ENCODE results near the gene EEF1G.
"Not testable (repeated sequence)": the region's sequence is repeated elsewhere in the genome, so short reads cannot be mapped to it uniquely, and the experiment has no call there.

EEF1G gene

DNA sequence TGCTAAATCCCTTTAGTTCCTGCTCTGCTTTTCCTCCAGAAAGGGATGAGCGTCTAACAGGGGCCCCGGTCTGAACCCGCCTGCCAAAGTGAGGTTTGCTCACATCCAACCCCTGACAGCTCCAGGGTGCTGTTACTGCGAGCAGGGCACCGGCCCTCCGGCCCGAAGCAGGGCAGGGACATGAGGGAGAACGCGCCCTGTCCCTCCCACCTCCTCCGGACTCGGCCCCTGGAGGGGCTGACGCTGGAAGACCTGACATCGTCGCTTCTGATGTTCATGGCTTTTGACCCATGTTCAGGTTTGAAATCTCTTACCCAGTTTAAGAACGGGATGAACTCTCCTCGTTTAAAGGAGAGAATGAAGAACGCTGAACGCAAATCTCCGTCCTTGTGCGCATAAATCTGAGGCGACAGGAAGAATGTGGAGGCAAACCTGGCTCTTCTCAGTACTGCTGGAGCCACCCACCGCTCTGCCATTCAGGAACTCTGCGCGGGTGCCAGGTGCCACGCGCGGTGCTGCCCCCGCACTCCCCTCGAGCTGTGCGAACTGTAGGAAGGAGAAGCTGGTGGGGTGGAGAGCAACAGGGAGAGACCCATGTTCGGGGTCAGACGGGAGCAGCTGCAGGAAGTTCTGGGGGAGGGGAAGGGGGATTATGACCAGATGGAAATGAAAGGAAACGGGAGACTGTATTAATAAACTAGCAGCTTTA is 826 bp upstream of the EEF1G start:
- no peaks in the 10 kb centered on the region for H3K9me2 ChIP-seq (replicated peaks; ENCODE audit: control insufficient read depth, low read length)

DNA sequence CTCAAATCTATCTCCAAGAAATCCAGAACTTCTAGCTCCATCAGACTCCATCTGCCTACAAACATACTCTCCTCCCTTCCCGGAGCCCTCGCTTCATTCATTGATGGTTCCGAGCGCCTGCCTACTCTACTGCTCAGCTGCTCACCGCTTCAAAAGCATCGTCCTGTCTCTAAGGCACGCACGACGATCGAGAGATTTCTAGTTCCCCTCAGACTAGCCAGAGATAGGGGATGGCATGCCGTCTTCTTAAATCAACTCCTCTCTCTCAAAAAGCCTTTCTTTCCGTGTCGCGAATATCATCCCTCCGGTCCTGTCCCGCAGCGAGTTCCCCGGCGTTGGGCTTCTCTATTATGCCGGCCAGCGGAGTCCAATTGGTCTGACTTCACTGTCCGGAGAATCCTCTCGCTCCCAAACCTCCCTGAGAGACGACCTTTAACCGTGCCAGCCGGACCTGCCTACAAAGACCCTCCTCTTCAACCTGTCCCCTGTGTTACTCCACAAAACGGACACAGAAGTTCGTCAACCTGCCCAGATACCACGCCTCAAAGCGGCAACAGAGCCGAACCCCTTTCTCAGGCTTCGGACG is 592 bp downstream of the EEF1G start:
- Histone ChIP-seq H3K27ac (ENCODE audit: low read depth, low read length) (peak overlapping the region; percentile 68), H3K9me2 (replicated peaks; ENCODE audit: control insufficient read depth, low read length) (no peaks in the 10 kb centered on the region), H3K9me3 (ENCODE audit: control insufficient read depth, insufficient read depth, low read length) (no peaks in the 10 kb centered on the region), H3K27me3 (ENCODE audit: control insufficient read depth, low read length) (no peaks in the 10 kb centered on the region), H3K36me3 (ENCODE audit: control insufficient read depth, low read length) (peaks cover 89% of the 10 kb centered on the region), H3K79me2 (ENCODE audit: control insufficient read depth, low read length) (peaks cover 75% of the 10 kb centered on the region), H3K4me3 (ENCODE audit: low read length) (peak overlapping the region; percentile 93), H3K4me2 (ENCODE audit: low read length) (peak overlapping the region; percentile 74), H3F3A (ENCODE audit: control insufficient read depth, insufficient read depth) (peaks cover 8% of the 10 kb centered on the region), H3K4me1 (ENCODE audit: control insufficient read depth, low read length) (peaks cover 48% of the 10 kb centered on the region), H4K20me1 (ENCODE audit: control insufficient read depth, insufficient read depth, low read depth, low read length) (peaks cover 4% of the 10 kb centered on the region; the same call in 1 of the 2 replicates)
- TF ChIP-seq EZH2phosphoT487 (IDR thresholded peaks at IDR 0.05; ENCODE audit: borderline replicate concordance, low read length), result no peak
- TF ChIP-seq, protein P1, sequence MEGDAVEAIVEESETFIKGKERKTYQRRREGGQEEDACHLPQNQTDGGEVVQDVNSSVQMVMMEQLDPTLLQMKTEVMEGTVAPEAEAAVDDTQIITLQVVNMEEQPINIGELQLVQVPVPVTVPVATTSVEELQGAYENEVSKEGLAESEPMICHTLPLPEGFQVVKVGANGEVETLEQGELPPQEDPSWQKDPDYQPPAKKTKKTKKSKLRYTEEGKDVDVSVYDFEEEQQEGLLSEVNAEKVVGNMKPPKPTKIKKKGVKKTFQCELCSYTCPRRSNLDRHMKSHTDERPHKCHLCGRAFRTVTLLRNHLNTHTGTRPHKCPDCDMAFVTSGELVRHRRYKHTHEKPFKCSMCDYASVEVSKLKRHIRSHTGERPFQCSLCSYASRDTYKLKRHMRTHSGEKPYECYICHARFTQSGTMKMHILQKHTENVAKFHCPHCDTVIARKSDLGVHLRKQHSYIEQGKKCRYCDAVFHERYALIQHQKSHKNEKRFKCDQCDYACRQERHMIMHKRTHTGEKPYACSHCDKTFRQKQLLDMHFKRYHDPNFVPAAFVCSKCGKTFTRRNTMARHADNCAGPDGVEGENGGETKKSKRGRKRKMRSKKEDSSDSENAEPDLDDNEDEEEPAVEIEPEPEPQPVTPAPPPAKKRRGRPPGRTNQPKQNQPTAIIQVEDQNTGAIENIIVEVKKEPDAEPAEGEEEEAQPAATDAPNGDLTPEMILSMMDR (IDR thresholded peaks at IDR 0.05; ENCODE audit: low read depth, low read length, poor library complexity, severe bottlenecking), result no peak

More for the DNA sequence above, 826 bp upstream of the EEF1G start:
- peak overlapping the region; percentile 93 for H3K4me3 ChIP-seq (ENCODE audit: low read length)
- H3K36me3 ChIP-seq (ENCODE audit: control insufficient read depth, low read length), result peaks cover 90% of the 10 kb centered on the region
- peak overlapping the region; percentile 65 for H3K27ac ChIP-seq (ENCODE audit: low read depth, low read length)
- no peaks in the 10 kb centered on the region for H3K9me3 ChIP-seq (ENCODE audit: control insufficient read depth, insufficient read depth, low read length)
- peaks cover 4% of the 10 kb centered on the region; the same call in 1 of the 2 replicates for H4K20me1 ChIP-seq (ENCODE audit: control insufficient read depth, insufficient read depth, low read depth, low read length)
- H3K27me3 ChIP-seq (ENCODE audit: control insufficient read depth, low read length), result no peaks in the 10 kb centered on the region
- TF ChIP-seq, protein P1 (IDR thresholded peaks at IDR 0.05; ENCODE audit: low read depth, low read length, poor library complexity, severe bottlenecking), result no peak
- TF ChIP-seq EZH2phosphoT487 (IDR thresholded peaks at IDR 0.05; ENCODE audit: borderline replicate concordance, low read length), result no peak
- peaks cover 62% of the 10 kb centered on the region for H3K79me2 ChIP-seq (ENCODE audit: control insufficient read depth, low read length)
- H3K4me1 ChIP-seq (ENCODE audit: control insufficient read depth, low read length), result peaks cover 48% of the 10 kb centered on the region
- H3F3A ChIP-seq (ENCODE audit: control insufficient read depth, insufficient read depth), result peaks cover 10% of the 10 kb centered on the region
- peak overlapping the region; percentile 81 for H3K4me2 ChIP-seq (ENCODE audit: low read length)

DNA sequence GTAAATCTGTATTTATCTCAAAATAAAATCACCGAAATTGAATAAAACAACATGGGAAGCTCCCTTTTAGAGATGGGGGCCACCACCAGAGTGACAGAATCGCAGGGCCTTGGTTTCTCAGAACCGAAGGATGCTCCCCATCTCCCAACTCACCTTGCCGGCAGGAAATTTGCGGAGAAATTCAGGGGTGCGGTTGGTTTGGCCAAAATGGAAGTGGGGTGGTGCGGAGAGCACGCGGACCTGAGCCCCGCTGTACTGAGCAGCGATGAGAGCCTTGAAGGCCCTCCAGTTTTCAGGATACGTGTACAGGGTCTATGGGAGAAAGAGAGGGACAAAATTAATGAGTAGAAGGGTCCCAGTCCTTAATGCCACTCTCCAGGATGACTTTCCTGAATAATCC is 1.3 kb downstream of the EEF1G start:
- Histone ChIP-seq H3K27ac (ENCODE audit: low read depth, low read length) (peak overlapping the region; percentile 68), H3F3A (ENCODE audit: control insufficient read depth, insufficient read depth) (peaks cover 8% of the 10 kb centered on the region), H4K20me1 (ENCODE audit: control insufficient read depth, insufficient read depth, low read depth, low read length) (peaks cover 4% of the 10 kb centered on the region; the same call in 1 of the 2 replicates), H3K9me3 (ENCODE audit: control insufficient read depth, insufficient read depth, low read length) (no peaks in the 10 kb centered on the region), H3K36me3 (ENCODE audit: control insufficient read depth, low read length) (peaks cover 92% of the 10 kb centered on the region), H3K27me3 (ENCODE audit: control insufficient read depth, low read length) (no peaks in the 10 kb centered on the region), H3K79me2 (ENCODE audit: control insufficient read depth, low read length) (peaks cover 78% of the 10 kb centered on the region), H3K4me3 (ENCODE audit: low read length) (peak overlapping the region; percentile 93), H3K9me2 (replicated peaks; ENCODE audit: control insufficient read depth, low read length) (no peaks in the 10 kb centered on the region), H3K4me2 (ENCODE audit: low read length) (peak overlapping the region; percentile 74), H3K4me1 (ENCODE audit: control insufficient read depth, low read length) (peaks cover 48% of the 10 kb centered on the region)
- TF ChIP-seq, protein P1 (IDR thresholded peaks at IDR 0.05; ENCODE audit: low read depth, low read length, poor library complexity, severe bottlenecking), result no peak
- TF ChIP-seq EZH2phosphoT487 (IDR thresholded peaks at IDR 0.05; ENCODE audit: borderline replicate concordance, low read length), result no peak

DNA sequence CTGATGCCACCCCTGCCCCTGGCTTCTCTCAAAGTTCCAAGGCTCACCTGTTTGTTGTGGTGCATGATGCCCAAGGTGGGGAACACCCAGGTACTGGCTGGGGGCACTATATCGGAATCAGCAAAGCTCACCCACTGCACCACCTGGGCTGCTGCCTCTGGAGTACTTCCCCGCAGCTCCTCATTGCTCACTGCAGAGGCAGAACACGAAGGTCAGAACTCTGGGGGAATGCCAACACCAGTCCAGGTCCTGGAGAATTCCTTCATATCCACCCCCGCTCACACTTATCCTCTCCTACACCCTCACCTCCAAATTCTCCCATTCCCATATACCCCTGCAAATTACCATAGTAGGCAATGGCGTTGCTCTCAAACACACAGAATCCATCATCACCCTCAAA is 2.2 kb downstream of the EEF1G start:
- H4K20me1 ChIP-seq (ENCODE audit: control insufficient read depth, insufficient read depth, low read depth, low read length); H3K27ac ChIP-seq (ENCODE audit: low read depth, low read length); H3F3A ChIP-seq (ENCODE audit: control insufficient read depth, insufficient read depth); H3K27me3 ChIP-seq (ENCODE audit: control insufficient read depth, low read length); H3K9me2 ChIP-seq (replicated peaks; ENCODE audit: control insufficient read depth, low read length); H3K9me3 ChIP-seq (ENCODE audit: control insufficient read depth, insufficient read depth, low read length): not testable (repeated sequence)
- H3K79me2 ChIP-seq (ENCODE audit: control insufficient read depth, low read length), result peaks cover 87% of the 10 kb centered on the region
- peak overlapping the region; percentile 74 for H3K4me2 ChIP-seq (ENCODE audit: low read length)
- peaks cover 48% of the 10 kb centered on the region for H3K4me1 ChIP-seq (ENCODE audit: control insufficient read depth, low read length)
- peaks cover 92% of the 10 kb centered on the region for H3K36me3 ChIP-seq (ENCODE audit: control insufficient read depth, low read length)
- peak overlapping the region; percentile 93 for H3K4me3 ChIP-seq (ENCODE audit: low read length)

DNA sequence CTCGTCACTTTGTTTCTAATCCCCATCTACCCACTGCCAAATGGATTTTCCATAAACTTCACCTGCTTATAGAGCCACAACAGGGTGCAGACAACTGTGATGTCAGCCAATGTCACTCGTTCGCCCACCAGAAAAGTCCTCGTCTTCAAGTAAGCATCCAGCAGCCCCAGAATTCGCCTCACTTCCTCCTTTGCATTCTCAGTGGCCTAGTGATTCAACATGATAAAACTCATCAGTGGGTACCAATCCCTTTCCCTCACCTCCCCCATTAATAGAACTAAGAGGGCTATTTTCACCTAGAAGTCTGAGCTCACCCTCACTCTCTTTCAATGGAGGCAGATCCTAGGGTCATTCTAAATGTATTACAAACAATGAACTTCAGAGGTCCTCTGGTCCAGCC is 2.8 kb downstream of the EEF1G start:
- H3K27me3 ChIP-seq (ENCODE audit: control insufficient read depth, low read length); H3K9me3 ChIP-seq (ENCODE audit: control insufficient read depth, insufficient read depth, low read length); H3K27ac ChIP-seq (ENCODE audit: low read depth, low read length); H3K9me2 ChIP-seq (replicated peaks; ENCODE audit: control insufficient read depth, low read length); H4K20me1 ChIP-seq (ENCODE audit: control insufficient read depth, insufficient read depth, low read depth, low read length): not testable (repeated sequence)
- peaks cover 46% of the 10 kb centered on the region for H3K4me1 ChIP-seq (ENCODE audit: control insufficient read depth, low read length)
- peak overlapping the region; percentile 74 for H3K4me2 ChIP-seq (ENCODE audit: low read length)
- peaks cover 89% of the 10 kb centered on the region for H3K79me2 ChIP-seq (ENCODE audit: control insufficient read depth, low read length)
- H3K4me3 ChIP-seq (ENCODE audit: low read length), result peak overlapping the region; percentile 93; the same call in 1 of the 2 replicates
- peaks cover 10% of the 10 kb centered on the region for H3F3A ChIP-seq (ENCODE audit: control insufficient read depth, insufficient read depth)
- peaks cover 92% of the 10 kb centered on the region for H3K36me3 ChIP-seq (ENCODE audit: control insufficient read depth, low read length)
